Endothelial cell of umbilical vein (primary cell): ENCODE measurements around the gene C19orf67. TPM values are rescaled to one million over a fixed set of nuclear protein-coding genes. Genes with fewer than 3 reads are reported as not detected.

Source experiments
- BruUV-seq: library from RNA; stranded (reverse); fragments of 400-500 nt; replicated peaks from 2 replicates; lab custom pipeline; 2021; lab: Mats Ljungman, UMichigan
- CTCF ChIA-PET: fragments of 300-600, 350-600 bp; sonication (Branson Sonifier 250); formaldehyde crosslinking; loops from one replicate; lab custom pipeline; 2021; ENCODE audit warnings: antibody characterized with exemption, inconsistent platforms; lab: Charles Lee
- POLR2A ChIA-PET: fragments of 300-600, 350-600 bp; sonication (Branson Sonifier 250); formaldehyde crosslinking; loops from one replicate; lab custom pipeline; 2021; ENCODE audit warnings: antibody characterized with exemption, inconsistent platforms; lab: Charles Lee
- DNase-seq: peaks from one replicate; pipeline ENCODE4 v3.0.0-alpha.2; 2011; ENCODE audit warnings: low read depth, low spot score
- FAIRE-seq: peaks from 2 replicates; lab custom pipeline; 2011; peaks lifted over from hg19 to GRCh38; lab: Jason Lieb, UNC
- H2AFZ ChIP-seq: 2 replicates; pipeline ENCODE4 v1.6.0; 2012; ENCODE audit warnings: low read depth, low read length, control low read depth, inconsistent platforms
- H3K27ac ChIP-seq: 2 replicates; pipeline ENCODE4 v1.5.1; 2011; ENCODE audit warnings: low read depth, mild to moderate bottlenecking, control low read depth, low read length, moderate library complexity; ENCODE audit not compliant: insufficient read depth
- H3K27me3 ChIP-seq, 2 experiments: 2 replicates each; pipeline versions ENCODE4 v1.6.0 to v1.6.1; 2011; ENCODE audit warnings: low read length in 2 of 2, mixed read lengths in 1 of 2; ENCODE audit not compliant: control insufficient read depth in 2 of 2, insufficient read depth in 2 of 2
- H3K36me3 ChIP-seq, 2 experiments: 2 replicates in 1 of 2; 3 replicates in 1 of 2; pipeline ENCODE4 v1.5.1; 2011; ENCODE audit warnings: low read length in 2 of 2, mild to moderate bottlenecking in 1 of 2, moderate library complexity in 1 of 2; ENCODE audit not compliant: control insufficient read depth in 2 of 2, insufficient read depth in 2 of 2; ENCODE audit errors: extremely low read depth in 1 of 2
- H3K4me1 ChIP-seq: 3 replicates; pipeline ENCODE4 v1.5.1; 2011; ENCODE audit warnings: mild to moderate bottlenecking, low read length; ENCODE audit not compliant: control insufficient read depth, insufficient read depth; ENCODE audit errors: extremely low read depth
- H3K4me2 ChIP-seq: 2 replicates; pipeline ENCODE4 v1.6.1; 2011; ENCODE audit warnings: low read length, control low read depth, mixed read lengths; ENCODE audit not compliant: insufficient read depth
- H3K4me3 ChIP-seq, 3 experiments: fragments of 200-600 bp in 1 of 3; sonication (generic), shearing (Covaris generic) in 1 of 3; replicated peaks in 1 of 3; 2 replicates each; pipeline ENCODE4 v1.5.1; 2011 to 2016; ENCODE audit warnings: control low read depth in 3 of 3, low read length in 3 of 3, mild to moderate bottlenecking in 2 of 3, inconsistent platforms in 1 of 3, low read depth in 1 of 3, moderate library complexity in 1 of 3; ENCODE audit not compliant: insufficient read depth in 1 of 3
- H3K79me2 ChIP-seq: 2 replicates; pipeline ENCODE4 v1.6.0; 2012; ENCODE audit warnings: low read length, inconsistent platforms; ENCODE audit not compliant: control insufficient read depth, insufficient read depth
- H3K9ac ChIP-seq: replicated peaks from 2 replicates; pipeline ENCODE3; 2011; ENCODE audit warnings: low read length, control low read depth; ENCODE audit not compliant: insufficient read depth; ENCODE audit errors: extremely low read depth
- H3K9me1 ChIP-seq: replicated peaks from 3 replicates; pipeline ENCODE4 v1.6.0; 2011; ENCODE audit warnings: mild to moderate bottlenecking, low read length; ENCODE audit not compliant: control insufficient read depth, insufficient read depth; ENCODE audit errors: extremely low read depth
- H3K9me3 ChIP-seq: replicated peaks from 2 replicates; pipeline ENCODE4 v1.5.1; 2012; ENCODE audit warnings: low read length, inconsistent platforms; ENCODE audit not compliant: control insufficient read depth, insufficient read depth
- H4K20me1 ChIP-seq: replicated peaks from 2 replicates; pipeline ENCODE3; 2011; ENCODE audit warnings: mild to moderate bottlenecking, low read length; ENCODE audit not compliant: control insufficient read depth, insufficient read depth; ENCODE audit errors: extremely low read depth
- CTCF ChIP-seq, 2 donors: IDR thresholded peaks; 1 replicate in 1 of 2; 2 replicates in 1 of 2; pipeline ENCODE4 v1.5.1; 2011; ENCODE audit warnings: low read length in 2 of 2, mild to moderate bottlenecking in 2 of 2, moderate library complexity in 2 of 2, control low read depth in 1 of 2, inconsistent platforms in 1 of 2, low read depth in 1 of 2; ENCODE audit not compliant: insufficient read depth in 1 of 2; ENCODE audit errors: extremely low read depth in 1 of 2
- EZH2 ChIP-seq: IDR thresholded peaks from 2 replicates; pipeline ENCODE4 v1.6.1; 2012; ENCODE audit warnings: borderline replicate concordance, low read depth, mild to moderate bottlenecking, moderate library complexity, low read length, inconsistent platforms; ENCODE audit not compliant: severe bottlenecking
- GATA2 ChIP-seq: IDR thresholded peaks from 2 replicates; pipeline ENCODE4 v1.7.0; 2011; ENCODE audit warnings: low read depth, mild to moderate bottlenecking, moderate library complexity, mixed read lengths, low read length; ENCODE audit not compliant: insufficient read length, insufficient read depth
- JUN ChIP-seq: IDR thresholded peaks from 2 replicates; pipeline ENCODE4 v1.6.1; 2011; ENCODE audit warnings: borderline replicate concordance, low read depth; ENCODE audit not compliant: insufficient read length, insufficient read depth
- MYC ChIP-seq: IDR thresholded peaks from one replicate; pipeline ENCODE4 v1.6.1; 2011; ENCODE audit warnings: mild to moderate bottlenecking, low read depth, low read length
- POLR2A ChIP-seq: IDR thresholded peaks from 2 replicates; pipeline ENCODE4 v1.6.1; 2012; ENCODE audit warnings: low read depth, mild to moderate bottlenecking, control low read depth, low read length
- POLR2AphosphoS5 ChIP-seq: IDR thresholded peaks from 2 replicates; pipeline ENCODE4 v1.6.1; 2012; ENCODE audit warnings: low read depth, mild to moderate bottlenecking, control low read depth, low read length, moderate library complexity; ENCODE audit not compliant: insufficient read depth
- dilution Hi-C: fragments of 300-500 bp; cut with MboI; formaldehyde crosslinking; loops from one replicate; pipeline ENCODE4 v1.15.0; 2019; ENCODE audit warnings: low sequenced_read_pairs; ENCODE audit not compliant: extremely low pct_ligation_motif_present
- intact Hi-C: fragments of 100-400 bp; cut with micrococcal nuclease; formaldehyde crosslinking; loops from one replicate; pipeline ENCODE4 v1.10.0; 2022
- polyA plus RNA-seq, 4 experiments: library from polyadenylated mRNA; depleted of rRNA in 3 of 4; stranded (reverse) in 3 of 4; unstranded in 1 of 4; fragments of >200 nt; gene quantifications; 2 replicates each; pipeline versions ENCODE4 v1.2.1 to v1.2.3, GENCODE V29; 2011 to 2012; ENCODE audit warnings: missing spikeins in 1 of 4
- total RNA-seq: library from RNA; stranded (reverse); gene quantifications from 2 replicates; pipeline ENCODE4 v1.2.3, GENCODE V29; 2021
- TF ChIP-seq, protein P1 (sequence below): IDR thresholded peaks from 2 replicates; pipeline ENCODE4 v1.6.1; 2011; ENCODE audit not compliant: insufficient read depth, insufficient read length

C19orf67 gene
- total and polyA plus RNA-seq, 2 donors (not counting 3 experiments of a cell fraction or from before 2014, with no cell fraction given), result 0.55 TPM; not detected in 1

GRCh38 chr19:14102102-14102696 is 16.6 kb upstream of the C19orf67 start:
- H3K27ac ChIP-seq, result no peak overlapping the region
- H3K79me2 ChIP-seq, result no peaks in the 10 kb centered on the region
- H3K9ac ChIP-seq, result no peak overlapping the region
- no peak overlapping the region for H3K4me3 ChIP-seq
- no peaks in the 10 kb centered on the region for H3K27me3 ChIP-seq
- no peaks in the 10 kb centered on the region for H3K4me1 ChIP-seq
- no peaks in the 10 kb centered on the region for H3K9me1 ChIP-seq
- H3K9me3 ChIP-seq, result no peaks in the 10 kb centered on the region
- intact Hi-C loops, result no loop called here
- ChIA-PET POLR2A (no interaction called here), CTCF (interaction anchor here (1.7 kb wide), 1 partner anchor 21 kb away, joined by 5 read pairs; no protein-coding TSS in a partner anchor)
- BruUV-seq, result no TSS peak
- FAIRE-seq (no peak), DNase-seq (no peak)
- TF ChIP-seq JUN (no peak), GATA2 (no peak), POLR2A (no peak), POLR2AphosphoS5 (no peak), EZH2 (no peak), MYC (no peak), CTCF (IDR thresholded peaks at IDR 0.05; ENCODE audit: extremely low read depth in 1 of 2, insufficient read depth in 1 of 2, low read depth in 1 of 2, low read length in 2 of 2) (no peak)
- TF ChIP-seq, protein P1, sequence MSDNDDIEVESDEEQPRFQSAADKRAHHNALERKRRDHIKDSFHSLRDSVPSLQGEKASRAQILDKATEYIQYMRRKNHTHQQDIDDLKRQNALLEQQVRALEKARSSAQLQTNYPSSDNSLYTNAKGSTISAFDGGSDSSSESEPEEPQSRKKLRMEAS, result no peak
- H4K20me1 ChIP-seq, result no peaks in the 10 kb centered on the region
- peaks cover 0 to 23% of the 10 kb centered on the region in 2 experiments for H3K36me3 ChIP-seq
- dilution Hi-C loops, result no loop called here
- no peak overlapping the region for H2AFZ ChIP-seq
- no peak overlapping the region for H3K4me2 ChIP-seq
